PC-3 (cell line): Measurements from ENCODE around the gene PTCHD4. TPM values are rescaled to one million over a fixed set of nuclear protein-coding genes. Genes with fewer than 3 reads are reported as not detected.

ENCODE experiments used
- ATAC-seq: fragments of 200-7000 bp; cut with Tn5 transposase; 2 replicates; pipeline ENCODE4 v1.9.1; 2020; ENCODE audit warnings: mild to moderate bottlenecking, moderate library complexity
- BruUV-seq: library from RNA; stranded (reverse); fragments of 400-500 nt; replicated peaks from 2 replicates; lab custom pipeline; 2021; lab: Mats Ljungman, UMichigan
- CTCF ChIA-PET: fragments of 300-600 bp; sonication (Branson Sonifier 250); formaldehyde crosslinking; loops from one replicate; lab custom pipeline; 2022; ENCODE audit warnings: antibody characterized with exemption; lab: Charles Lee
- POLR2A ChIA-PET: fragments of 300-600 bp; sonication (Branson Sonifier 250); formaldehyde crosslinking; loops from one replicate; lab custom pipeline; 2022; ENCODE audit warnings: antibody characterized with exemption; ENCODE audit not compliant: unreplicated experiment; lab: Charles Lee
- DNase-seq: peaks from one replicate; pipeline ENCODE4 v3.0.0-alpha.2; 2015
- H2AFZ ChIP-seq: fragments of 300-600 bp; sonication (generic); 2 replicates; pipeline ENCODE4 v1.6.0; 2016; ENCODE audit warnings: antibody characterized with exemption, low read length
- H3F3A ChIP-seq: fragments of 300-600 bp; sonication (generic); one replicate; pipeline ENCODE4 v1.6.0; 2017; ENCODE audit warnings: antibody characterized with exemption, low read length, control low read depth, mild to moderate bottlenecking; ENCODE audit not compliant: unreplicated experiment
- H3K27ac ChIP-seq: fragments of 300-600 bp; sonication (generic); 2 replicates; pipeline ENCODE4 v1.5.1; 2016; ENCODE audit warnings: mild to moderate bottlenecking, low read length
- H3K27me3 ChIP-seq: fragments of 300-600 bp; sonication (generic); 2 replicates; pipeline ENCODE4 v1.6.1; 2016; ENCODE audit warnings: low read length, mixed read lengths
- H3K36me3 ChIP-seq: fragments of 300-600 bp; sonication (generic); 2 replicates; pipeline ENCODE4 v1.6.1; 2016; ENCODE audit warnings: low read depth, mixed run types, low read length, mixed read lengths
- H3K4me1 ChIP-seq: fragments of 300-600 bp; sonication (generic); 2 replicates; pipeline ENCODE4 v1.5.1; 2016; ENCODE audit warnings: low read length; ENCODE audit not compliant: insufficient read depth
- H3K4me2 ChIP-seq: fragments of 300-600 bp; sonication (generic); 2 replicates; pipeline ENCODE4 v1.6.0; 2016; ENCODE audit warnings: low read length
- H3K4me3 ChIP-seq: fragments of 300-600 bp; sonication (generic); 2 replicates; pipeline ENCODE4 v1.5.1; 2016; ENCODE audit warnings: mild to moderate bottlenecking, low read length, mixed read lengths
- H3K79me2 ChIP-seq: fragments of 300-600 bp; sonication (generic); 2 replicates; pipeline ENCODE4 v1.6.1; 2017; ENCODE audit warnings: low read length, mixed read lengths
- H3K9ac ChIP-seq: fragments of 300-600 bp; sonication (generic); 2 replicates; pipeline ENCODE4 v1.6.0; 2016; ENCODE audit warnings: mild to moderate bottlenecking, low read length
- H3K9me2 ChIP-seq: fragments of 300-600 bp; sonication (generic); replicated peaks from 2 replicates; pipeline ENCODE4 v1.6.1; 2016; ENCODE audit warnings: mixed run types, low read length, mixed read lengths
- H3K9me3 ChIP-seq: fragments of 300-600 bp; sonication (generic); 2 replicates; pipeline ENCODE4 v1.6.1; 2016; ENCODE audit warnings: low read length, mixed read lengths
- H4K20me1 ChIP-seq: fragments of 300-600 bp; sonication (generic); 2 replicates; pipeline ENCODE4 v1.6.1; 2016; ENCODE audit warnings: low read length, mixed read lengths
- CTCF ChIP-seq: fragments of 300-600 bp; sonication (generic); conservative IDR thresholded peaks from 2 replicates; pipeline ENCODE4 v1.5.1; 2017; ENCODE audit warnings: antibody characterized with exemption, low read depth, mild to moderate bottlenecking, low read length
- EZH2 ChIP-seq: fragments of 300-600 bp; sonication (generic); IDR thresholded peaks from one replicate; pipeline ENCODE4 v1.6.1; 2017; ENCODE audit warnings: antibody characterized with exemption, mild to moderate bottlenecking, low read length; ENCODE audit not compliant: unreplicated experiment
- EZH2phosphoT487 ChIP-seq: fragments of 300-600 bp; sonication (generic); IDR thresholded peaks from 2 replicates; pipeline ENCODE4 v1.6.1; 2018; ENCODE audit warnings: mild to moderate bottlenecking, antibody characterized with exemption, low read length, borderline replicate concordance
- intact Hi-C: fragments of 100-400 bp; cut with micrococcal nuclease; formaldehyde crosslinking; loops from 2 replicates; pipeline ENCODE4 v1.9.0; 2023
- total RNA-seq: library from RNA; depleted of rRNA; stranded (reverse); fragments of >200 nt; gene quantifications from 2 replicates; pipeline ENCODE4 v1.2.3, GENCODE V29; 2014

Gene PTCHD4
- total RNA-seq, 1 experiment from 2014 or later, result not detected

GRCh38 chr6:48098923-48099322, 12.1 kb downstream of the PTCHD4 start:
- no peaks in the 10 kb centered on the region for H3K36me3 ChIP-seq
- CTCF ChIA-PET, result interaction anchor here (0.6 kb wide), 1 partner anchor 667 kb away, joined by 4 read pairs; no protein-coding TSS in a partner anchor
- peaks cover 10% of the 10 kb centered on the region; the same call in 1 of the 2 replicates for H3K4me1 ChIP-seq
- 0 out of 2 replicates have a peak, but pooled peaks cover 3% of the 10 kb centered on the region for H3K9me2 ChIP-seq
- ATAC-seq, result peak; percentile 76
- H3K27me3 ChIP-seq, result no peaks in the 10 kb centered on the region
- H3K79me2 ChIP-seq, result no peaks in the 10 kb centered on the region
- TF ChIP-seq EZH2phosphoT487, result no peak
- TF ChIP-seq EZH2, result no peak
- TF ChIP-seq CTCF, result no peak
- intact Hi-C loops, result no loop called here
- no peak overlapping the region for H2AFZ ChIP-seq
- POLR2A ChIA-PET, result no interaction called here
- DNase-seq, result peak; percentile 55
- no peak overlapping the region for H3K4me3 ChIP-seq
- no peak overlapping the region for H3K27ac ChIP-seq
- no peak overlapping the region for H3K9ac ChIP-seq
- H3K4me2 ChIP-seq, result no peak overlapping the region
- H3F3A ChIP-seq, result no peaks in the 10 kb centered on the region
- H4K20me1 ChIP-seq, result no peaks in the 10 kb centered on the region
- no peaks in the 10 kb centered on the region for H3K9me3 ChIP-seq
- BruUV-seq, result no TSS peak

- Histone ChIP-seq H3K4me1 (no peaks in the 10 kb centered on the region), H4K20me1 (no peaks in the 10 kb centered on the region), H2AFZ (no peak overlapping the region), H3K27me3 (no peaks in the 10 kb centered on the region), H3K4me3 (no peak overlapping the region), H3K36me3 (no peaks in the 10 kb centered on the region), H3K4me2 (no peak overlapping the region), H3K9me3 (no peaks in the 10 kb centered on the region), H3K9ac (no peak overlapping the region), H3K79me2 (no peaks in the 10 kb centered on the region), H3F3A (no peaks in the 10 kb centered on the region), H3K9me2 (no peaks in the 10 kb centered on the region), H3K27ac (no peak overlapping the region)
- TF ChIP-seq EZH2phosphoT487, result no peak
- TF ChIP-seq CTCF, result no peak
- TF ChIP-seq EZH2, result no peak
- ChIA-PET POLR2A (no interaction called here), CTCF (no interaction called here)
- intact Hi-C loops, result no loop called here
- no peak for ATAC-seq
- DNase-seq, result no peak
- BruUV-seq, result no TSS peak
Measured at GRCh38 chr6:48092550-48093217, 18.3 kb downstream of the PTCHD4 start.

GRCh38 chr6:48090546-48090945, 20.5 kb downstream of the PTCHD4 start:
- no peaks in the 10 kb centered on the region for H3K4me1 ChIP-seq
- H3K4me2 ChIP-seq, result no peak overlapping the region
- DNase-seq, result no peak
- no peaks in the 10 kb centered on the region for H3K27me3 ChIP-seq
- H4K20me1 ChIP-seq, result no peaks in the 10 kb centered on the region
- no peak overlapping the region for H3K9ac ChIP-seq
- no peak for ATAC-seq
- no peak overlapping the region for H2AFZ ChIP-seq
- intact Hi-C loops, result no loop called here
- H3K9me2 ChIP-seq, result no peaks in the 10 kb centered on the region
- BruUV-seq, result no TSS peak
- no peak overlapping the region for H3K27ac ChIP-seq
- H3F3A ChIP-seq, result no peaks in the 10 kb centered on the region
- H3K36me3 ChIP-seq, result no peaks in the 10 kb centered on the region
- no peak overlapping the region for H3K4me3 ChIP-seq
- no peaks in the 10 kb centered on the region for H3K9me3 ChIP-seq
- ChIA-PET POLR2A (no interaction called here), CTCF (no interaction called here)
- TF ChIP-seq EZH2, result no peak
- TF ChIP-seq EZH2phosphoT487, result no peak
- no peak for TF ChIP-seq CTCF
- no peaks in the 10 kb centered on the region for H3K79me2 ChIP-seq
